SK-N-SH (cell line): ENCODE measurements around the gene CRYBG2. TPM values are rescaled to one million over a fixed set of nuclear protein-coding genes. Genes with fewer than 3 reads are reported as not detected.
A peak's percentile ranks its signal among the peaks of the same experiment; 100 is the strongest.

Source experiments
- CTCF ChIA-PET: fragments of 300-600, 350-600 bp; formaldehyde crosslinking; extraction: SDS; loops from one replicate; lab custom pipeline; 2021; lab: Yijun Ruan, JAX
- POLR2A ChIA-PET: fragments of 350-600 bp; sonication (Branson Sonifier 250); formaldehyde crosslinking; extraction: SDS; loops from one replicate; lab custom pipeline; 2020; ENCODE audit warnings: antibody characterized with exemption, inconsistent platforms; lab: Yijun Ruan, JAX
- DNase-seq: peaks from one replicate; pipeline ENCODE4 v3.0.0; 2012
- H2AFZ ChIP-seq: fragments of 200-600 bp; sonication (generic); 2 replicates; pipeline ENCODE4 v1.8.1; 2016; ENCODE audit warnings: antibody characterized with exemption, mild to moderate bottlenecking, low read depth
- H3F3A ChIP-seq: fragments of 200-600 bp; sonication (generic); replicated peaks from 2 replicates; pipeline ENCODE3; 2016; ENCODE audit warnings: antibody characterized with exemption, mild to moderate bottlenecking; ENCODE audit not compliant: insufficient read depth
- H3K27ac ChIP-seq, 2 experiments: fragments of 200-500 bp in 1 of 2; fragments of 200-600 bp in 1 of 2; sonication (Bioruptor generic) in 1 of 2; sonication (generic), shearing (Covaris generic) in 1 of 2; 2 replicates each; pipeline versions ENCODE4 v1.5.1 to v1.6.1; 2014 to 2016; ENCODE audit warnings: low read depth in 2 of 2, inconsistent platforms in 1 of 2, low read length in 1 of 2, mild to moderate bottlenecking in 1 of 2, mixed read lengths in 1 of 2
- H3K27me3 ChIP-seq: fragments of 200-600 bp; sonication (generic), shearing (Covaris generic); 2 replicates; pipeline ENCODE4 v1.6.1; 2016; ENCODE audit warnings: mixed run types; ENCODE audit not compliant: insufficient read depth
- H3K36me3 ChIP-seq, 2 experiments: fragments of 200-500 bp in 1 of 2; fragments of 200-600 bp in 1 of 2; sonication (Bioruptor generic) in 1 of 2; sonication (generic) in 1 of 2; replicated peaks in 1 of 2; 2 replicates each; pipeline versions ENCODE3 to v1.5.1; 2014 to 2016; ENCODE audit warnings: low read length in 1 of 2, mild to moderate bottlenecking in 1 of 2; ENCODE audit not compliant: insufficient read depth in 2 of 2, control insufficient read depth in 1 of 2
- H3K4me1 ChIP-seq, 2 experiments: fragments of 200-500 bp in 1 of 2; fragments of 200-600 bp in 1 of 2; sonication (Bioruptor generic) in 1 of 2; sonication (generic), shearing (Covaris generic) in 1 of 2; 2 replicates each; pipeline versions ENCODE4 v1.5.1 to v1.6.1; 2014 to 2016; ENCODE audit warnings: low read depth in 1 of 2, low read length in 1 of 2, mixed run types in 1 of 2; ENCODE audit not compliant: insufficient read depth in 2 of 2, control insufficient read depth in 1 of 2
- H3K4me2 ChIP-seq: fragments of 200-600 bp; sonication (generic), shearing (Covaris generic); 2 replicates; pipeline ENCODE4 v1.6.1; 2017; ENCODE audit warnings: mixed run types
- H3K4me3 ChIP-seq, 2 experiments: fragments of 200-500 bp in 1 of 2; fragments of 200-600 bp in 1 of 2; sonication (Bioruptor generic) in 1 of 2; sonication (generic), shearing (Covaris generic) in 1 of 2; 2 replicates each; pipeline versions ENCODE4 v1.5.1 to v1.8.1; 2014 to 2016; ENCODE audit warnings: low read depth in 2 of 2, inconsistent platforms in 1 of 2, low read length in 1 of 2, mild to moderate bottlenecking in 1 of 2, mixed read lengths in 1 of 2, moderate library complexity in 1 of 2
- H3K79me2 ChIP-seq: fragments of 200-600 bp; sonication (generic); 2 replicates; pipeline ENCODE4 v1.8.1; 2017; ENCODE audit warnings: mild to moderate bottlenecking; ENCODE audit not compliant: insufficient read depth
- H3K9ac ChIP-seq: fragments of 200-600 bp; sonication (generic); 2 replicates; pipeline ENCODE4 v1.6.1; 2017; ENCODE audit warnings: mixed run types
- H3K9me2 ChIP-seq: fragments of 200-600 bp; sonication (generic); 2 replicates; pipeline ENCODE4 v1.6.1; 2017; ENCODE audit warnings: mixed run types
- H3K9me3 ChIP-seq: fragments of 200-600 bp; sonication (generic); 2 replicates; pipeline ENCODE4 v1.6.1; 2017; ENCODE audit warnings: mixed run types, mild to moderate bottlenecking, moderate library complexity
- H4K20me1 ChIP-seq: fragments of 200-600 bp; sonication (generic); 2 replicates; pipeline ENCODE4 v1.6.1; 2017; ENCODE audit warnings: mild to moderate bottlenecking, mixed run types; ENCODE audit not compliant: insufficient read depth
- CTCF ChIP-seq: fragments of 200-600 bp; sonication (generic); IDR thresholded peaks from 2 replicates; pipeline ENCODE4 v1.6.1; 2017; ENCODE audit warnings: antibody characterized with exemption, mild to moderate bottlenecking, moderate library complexity
- ELF1 ChIP-seq: IDR thresholded peaks from 2 replicates; pipeline ENCODE4 v1.4.0; 2012
- EP300 ChIP-seq, 2 experiments: IDR thresholded peaks; 2 replicates each; pipeline versions ENCODE4 v1.4.0 to v1.6.1; 2012; ENCODE audit warnings: borderline replicate concordance in 1 of 2, low read depth in 1 of 2, low read length in 1 of 2
- FOXM1 ChIP-seq: IDR thresholded peaks from 2 replicates; pipeline ENCODE4 v1.4.0; 2012; ENCODE audit warnings: low read depth, mild to moderate bottlenecking
- JUND ChIP-seq: IDR thresholded peaks from 2 replicates; pipeline ENCODE4 v1.4.0; 2012
- MEF2A ChIP-seq: IDR thresholded peaks from 2 replicates; pipeline ENCODE4 v1.4.0; 2012; ENCODE audit warnings: low read depth, borderline replicate concordance
- MXI1 ChIP-seq: IDR thresholded peaks from 2 replicates; pipeline ENCODE4 v1.6.1; 2012; ENCODE audit warnings: mild to moderate bottlenecking, low read depth, low read length, improper control_type of control experiment
- NFIC ChIP-seq: IDR thresholded peaks from 2 replicates; pipeline ENCODE4 v1.4.0; 2012; ENCODE audit warnings: borderline replicate concordance
- POLR2AphosphoS5 ChIP-seq: IDR thresholded peaks from 2 replicates; pipeline ENCODE4 v1.6.1; 2012; ENCODE audit warnings: low read depth, low read length
- RAD21 ChIP-seq: IDR thresholded peaks from 2 replicates; pipeline ENCODE4 v1.6.1; 2012; ENCODE audit warnings: mild to moderate bottlenecking, low read length
- RCOR1 ChIP-seq: fragments of 150-350 bp; IDR thresholded peaks from 2 replicates; pipeline ENCODE4 v1.6.1; 2017; ENCODE audit warnings: antibody characterized with exemption, low read length
- REST ChIP-seq: IDR thresholded peaks from 2 replicates; pipeline ENCODE4 v1.6.1; 2012; ENCODE audit warnings: mild to moderate bottlenecking, low read depth, low read length, moderate library complexity
- RXRA ChIP-seq: IDR thresholded peaks from 2 replicates; pipeline ENCODE4 v1.4.0; 2012; ENCODE audit warnings: low read depth, mild to moderate bottlenecking, borderline replicate concordance
- SMC3 ChIP-seq: IDR thresholded peaks from 2 replicates; pipeline ENCODE4 v1.6.1; 2012; ENCODE audit warnings: low read depth, low read length, improper control_type of control experiment
- TCF12 ChIP-seq: IDR thresholded peaks from 2 replicates; pipeline ENCODE4 v1.4.0; 2012
- YY1 ChIP-seq: IDR thresholded peaks from 2 replicates; pipeline ENCODE4 v1.4.0; 2012; ENCODE audit warnings: low read depth, mild to moderate bottlenecking
- ZBTB33 ChIP-seq: IDR thresholded peaks from 2 replicates; pipeline ENCODE4 v1.4.0; 2012; ENCODE audit warnings: low read depth, borderline replicate concordance
- WGBS: methylation state at CpG from one replicate; pipeline ENCODE4 v1.1.6; 2017; ENCODE audit warnings: low lambda C conversion rate; 5-methylcytosine and 5-hydroxymethylcytosine counted together
- polyA plus RNA-seq, 3 experiments: library from polyadenylated mRNA; depleted of rRNA; stranded (reverse); fragments of >200 nt; gene quantifications; 2 replicates each; pipeline ENCODE4 v1.2.3, GENCODE V29; 2012

Gene CRYBG2
- polyA plus RNA-seq, 1 of the 3 experiments (the other 2 are of a cell fraction): 0.08 TPM

GRCh38 chr1:26395754-26396153 lies 41.8 kb upstream of the CRYBG2 start (continued):
- TF ChIP-seq ZBTB33: no peak
- no peak for TF ChIP-seq ELF1
- no peak for TF ChIP-seq JUND
- no peak for TF ChIP-seq RCOR1
- no peak for TF ChIP-seq SMC3
- no peak for TF ChIP-seq RXRA
- TF ChIP-seq POLR2AphosphoS5: no peak

- Histone ChIP-seq H3K4me3 (no peak overlapping the region), H3K36me3 (no peaks in the 10 kb centered on the region), H3F3A (no peaks in the 10 kb centered on the region), H4K20me1 (no peaks in the 10 kb centered on the region), H3K4me2 (no peak overlapping the region), H2AFZ (no peak overlapping the region), H3K79me2 (no peaks in the 10 kb centered on the region), H3K9me3 (no peaks in the 10 kb centered on the region), H3K4me1 (no peaks in the 10 kb centered on the region), H3K27me3 (no peaks in the 10 kb centered on the region), H3K9me2 (no peaks in the 10 kb centered on the region), H3K9ac (no peak overlapping the region), H3K27ac (no peak overlapping the region)
- ChIA-PET CTCF (interaction anchor here (0.7 to 2.2 kb wide), 6 partner anchors 9 to 116 kb away, joined by 3 to 7 read pairs (median 4); no protein-coding TSS in a partner anchor), POLR2A (no interaction called here)
- TF ChIP-seq SMC3: peak; percentile 47
- peak; percentile 77 for TF ChIP-seq CTCF
- TF ChIP-seq RAD21: peak; percentile 71
- no peak for TF ChIP-seq MEF2A
- 27% methylated on average over 3 of the region's 3 CpGs for WGBS
- peak; percentile 53 for DNase-seq
Measured at GRCh38 chr1:26391450-26391849, 37.5 kb upstream of the CRYBG2 start.

- H3K36me3 ChIP-seq: no peaks in the 10 kb centered on the region
- no peak overlapping the region for H3K4me2 ChIP-seq
- CTCF ChIA-PET: interaction anchor here (0.7 to 1.7 kb wide), 2 partner anchors 27 to 68 kb away, joined by 3 to 9 read pairs; no protein-coding TSS in a partner anchor
- no peaks in the 10 kb centered on the region for H3K9me2 ChIP-seq
- no peak overlapping the region for H3K9ac ChIP-seq
- no peak overlapping the region for H3K27ac ChIP-seq
- H3K27me3 ChIP-seq: no peaks in the 10 kb centered on the region
- POLR2A ChIA-PET: no interaction called here
- no peak for DNase-seq
- no peaks in the 10 kb centered on the region for H3K79me2 ChIP-seq
- no peaks in the 10 kb centered on the region for H3K4me1 ChIP-seq
- no peak overlapping the region for H3K4me3 ChIP-seq
- no peaks in the 10 kb centered on the region for H4K20me1 ChIP-seq
- H2AFZ ChIP-seq: no peak overlapping the region
- 50% methylated on average over 1 of the region's 4 CpGs for WGBS
- H3K9me3 ChIP-seq: no peaks in the 10 kb centered on the region
- no peaks in the 10 kb centered on the region for H3F3A ChIP-seq
- TF ChIP-seq FOXM1: no peak
- TF ChIP-seq EP300 (IDR thresholded peaks at IDR 0.05; ENCODE audit: borderline replicate concordance in 1 of 2, low read depth in 1 of 2, low read length in 1 of 2): no peak
- no peak for TF ChIP-seq TCF12
- TF ChIP-seq NFIC: no peak
- TF ChIP-seq YY1: no peak
- no peak for TF ChIP-seq ZBTB33
- no peak for TF ChIP-seq MXI1
- TF ChIP-seq REST: no peak
Measured at GRCh38 chr1:26389604-26390247, 35.8 kb upstream of the CRYBG2 start.
